ENCODE data around the gene CNR2. TPM values are rescaled to one million over a fixed set of nuclear protein-coding genes. Genes with fewer than 3 reads are reported as not detected.
A peak's percentile ranks its signal among the peaks of the same experiment; 100 is the strongest.
"Not testable (repeated sequence)": the region's sequence is repeated elsewhere in the genome, so short reads cannot be mapped to it uniquely, and the experiment has no call there.

The CNR2 gene
- total RNA-seq: not detected

GRCh38 chr1:23913212-23913880 is at the start of gene CNR2:
Gene CNR2, minus strand, starts transcription at chr1:23913362. Its CDS starts 37,745 bp downstream, at chr1:23875617.
- no peak for DNase-seq (ENCODE audit: low spot score in 2 of 2)
- WGBS, 2 donors: 69 to 77% methylated on average over 7 of the region's 7 CpGs
- no peak within 1 kb of the TSS for H3K4me3 ChIP-seq (ENCODE audit: low read depth, poor library complexity, severe bottlenecking)
- no peak for TF ChIP-seq POLR2A (IDR thresholded peaks at IDR 0.05)
- TF ChIP-seq CTCF (IDR thresholded peaks at IDR 0.05): no peak
- intact Hi-C loops (cut with DNase I; ENCODE audit: low total_unique reads): no loop called here

- TF ChIP-seq POLR2A (IDR thresholded peaks at IDR 0.05) (no peak), CTCF (IDR thresholded peaks at IDR 0.05) (no peak)
- DNase-seq (ENCODE audit: low spot score in 2 of 2): no peak
- 0% methylated on average over 15 of the region's 15 CpGs for WGBS, 2 donors
- peak overlapping the region; percentile 71 for H3K4me3 ChIP-seq (ENCODE audit: low read depth, poor library complexity, severe bottlenecking)
- intact Hi-C loops (cut with DNase I; ENCODE audit: low total_unique reads): no loop called here
Observed at GRCh38 chr1:23960291-23961020, 47.3 kb upstream of the CNR2 start.

- peak; percentile 97 to 100 for DNase-seq (ENCODE audit: low spot score in 2 of 2)
- WGBS, 2 donors: 0 to 1% methylated on average over 62 to 80 of the region's 84 CpGs
- TF ChIP-seq POLR2A (IDR thresholded peaks at IDR 0.05) (peak in 1 of 2 donors; percentile 90), CTCF (IDR thresholded peaks at IDR 0.05) (no peak)
- intact Hi-C loops (cut with DNase I; ENCODE audit: low total_unique reads): no loop called here
- peak within 1 kb of the TSS; percentile 71 for H3K4me3 ChIP-seq (ENCODE audit: low read depth, poor library complexity, severe bottlenecking)
Observed at GRCh38 chr1:23959461-23960290, 46.5 kb upstream of the CNR2 start, which contains the start of gene PNRC2. Gene PNRC2, plus strand, starts transcription at chr1:23959828. Its CDS starts 1,630 bp downstream, at chr1:23961458.

- intact Hi-C loops (cut with DNase I; ENCODE audit: low total_unique reads): no loop called here
- WGBS, 2 donors: 0 to 1% methylated on average over 30 of the region's 30 CpGs
- DNase-seq (ENCODE audit: low spot score in 2 of 2): peak; percentile 90 to 97
- no peak for TF ChIP-seq POLR2A (IDR thresholded peaks at IDR 0.05)
- no peak for TF ChIP-seq CTCF (IDR thresholded peaks at IDR 0.05)
- peak overlapping the region; percentile 71 for H3K4me3 ChIP-seq (ENCODE audit: low read depth, poor library complexity, severe bottlenecking)
Observed at GRCh38 chr1:23958810-23959460, 45.8 kb upstream of the CNR2 start.

GRCh38 chr1:23958040-23958809 is 45.1 kb upstream of the CNR2 start:
- H3K4me3 ChIP-seq (ENCODE audit: low read depth, poor library complexity, severe bottlenecking); intact Hi-C loops (cut with DNase I; ENCODE audit: low total_unique reads): not testable (repeated sequence)
- WGBS, 2 donors: 45 to 50% methylated on average over 19 of the region's 19 CpGs
- DNase-seq (ENCODE audit: low spot score in 2 of 2): peak in 1 of 2 donors; percentile 87

Data from lower leg skin (tissue), 4 donors.